SU-DHL-6 (cell line): ENCODE results near the gene IQSEC2.

Source experiments
- H2AFZ ChIP-seq: fragments of 200-600 bp; sonication (generic); 2 replicates; pipeline ENCODE4 v1.6.1; 2014; ENCODE audit warnings: low read depth, mild to moderate bottlenecking, moderate library complexity, mixed read lengths, antibody characterized with exemption, low read length; ENCODE audit not compliant: severe bottlenecking
- H3F3A ChIP-seq: fragments of 200-600 bp; shearing (Covaris generic); 2 replicates; pipeline ENCODE4 v1.6.0; 2016; ENCODE audit warnings: antibody characterized with exemption, mild to moderate bottlenecking; ENCODE audit not compliant: insufficient read depth
- H3K27ac ChIP-seq: fragments of 200-600 bp; sonication (generic); 2 replicates; pipeline ENCODE4 v1.5.1; 2016; ENCODE audit warnings: low read depth, mild to moderate bottlenecking, low read length, moderate library complexity, mixed read lengths
- H3K27me3 ChIP-seq: fragments of 200-600 bp; sonication (generic), shearing (Covaris generic); 2 replicates; pipeline ENCODE4 v1.6.0; 2014; ENCODE audit warnings: mild to moderate bottlenecking, low read length
- H3K36me3 ChIP-seq: fragments of 200-600 bp; sonication (generic); 2 replicates; pipeline ENCODE4 v1.6.1; 2014; ENCODE audit warnings: mild to moderate bottlenecking, low read length, mixed read lengths
- H3K4me2 ChIP-seq: fragments of 300-600, 200-600 bp; shearing (Covaris generic), sonication (generic); 2 replicates; pipeline ENCODE4 v1.6.0; 2014; ENCODE audit warnings: low read length, low read depth, mild to moderate bottlenecking; ENCODE audit not compliant: poor library complexity, severe bottlenecking
- H3K4me3 ChIP-seq: fragments of 200-600 bp; sonication (generic); 2 replicates; pipeline ENCODE4 v1.5.1; 2014; ENCODE audit warnings: antibody characterized with exemption, low read length, mild to moderate bottlenecking, mixed read lengths; ENCODE audit not compliant: insufficient read depth, poor library complexity, severe bottlenecking
- H3K79me2 ChIP-seq: fragments of 200-600 bp; sonication (generic); 2 replicates; pipeline ENCODE4 v1.6.1; 2014; ENCODE audit warnings: mild to moderate bottlenecking, low read length, moderate library complexity; ENCODE audit not compliant: insufficient read depth
- H3K9ac ChIP-seq: fragments of 200-600 bp; sonication (generic); 2 replicates; pipeline ENCODE4 v1.7.0; 2014; ENCODE audit warnings: mild to moderate bottlenecking, low read length
- H3K9me2 ChIP-seq: fragments of 200-600 bp; sonication (generic); replicated peaks from 2 replicates; pipeline ENCODE4 v1.6.1; 2014; ENCODE audit warnings: low read length; ENCODE audit not compliant: insufficient read depth
- H3K9me3 ChIP-seq: fragments of 200-600 bp; sonication (generic); 2 replicates; pipeline ENCODE4 v1.6.1; 2014; ENCODE audit warnings: low read length, mixed read lengths; ENCODE audit not compliant: insufficient read depth
- H4K20me1 ChIP-seq: fragments of 200-600 bp; sonication (generic); 2 replicates; pipeline ENCODE4 v1.6.1; 2014; ENCODE audit warnings: low read depth, mild to moderate bottlenecking, antibody characterized with exemption, low read length, moderate library complexity, mixed read lengths
- EZH2phosphoT487 ChIP-seq: fragments of 200-600 bp; sonication (generic), shearing (Covaris generic); conservative IDR thresholded peaks from 2 replicates; pipeline ENCODE4 v1.6.1; 2018; ENCODE audit warnings: mild to moderate bottlenecking, antibody characterized with exemption, low read length, moderate library complexity, mixed read lengths
- TF ChIP-seq, protein P1 (sequence below): fragments of 200-600 bp; sonication (generic); IDR thresholded peaks from one replicate; pipeline ENCODE4 v1.5.1; 2017; ENCODE audit warnings: antibody characterized with exemption, mild to moderate bottlenecking, low read length, moderate library complexity; ENCODE audit not compliant: insufficient read depth, poor library complexity, severe bottlenecking

The IQSEC2 gene

DNA sequence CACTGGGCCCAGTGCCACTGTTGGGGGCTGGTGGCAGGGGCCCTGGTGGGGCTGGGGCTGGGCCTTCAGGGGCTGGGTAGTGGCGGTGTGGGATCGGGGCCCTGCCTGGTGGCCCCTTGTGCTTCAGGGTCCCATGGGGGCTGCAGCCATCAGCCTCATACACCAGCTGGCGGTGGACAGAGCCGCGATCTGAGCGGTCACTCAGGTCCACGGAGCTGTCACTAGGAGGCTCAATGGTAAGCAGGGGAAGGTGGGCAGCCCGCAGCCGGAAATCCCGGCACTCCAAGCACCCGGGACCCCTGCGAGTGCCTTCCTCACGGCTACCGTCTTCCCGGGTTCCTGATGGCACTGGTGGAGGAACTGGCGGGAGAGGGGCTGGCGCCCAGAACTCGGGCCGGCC lies 30.8 kb downstream of the IQSEC2 start:
- TF ChIP-seq, protein P1, sequence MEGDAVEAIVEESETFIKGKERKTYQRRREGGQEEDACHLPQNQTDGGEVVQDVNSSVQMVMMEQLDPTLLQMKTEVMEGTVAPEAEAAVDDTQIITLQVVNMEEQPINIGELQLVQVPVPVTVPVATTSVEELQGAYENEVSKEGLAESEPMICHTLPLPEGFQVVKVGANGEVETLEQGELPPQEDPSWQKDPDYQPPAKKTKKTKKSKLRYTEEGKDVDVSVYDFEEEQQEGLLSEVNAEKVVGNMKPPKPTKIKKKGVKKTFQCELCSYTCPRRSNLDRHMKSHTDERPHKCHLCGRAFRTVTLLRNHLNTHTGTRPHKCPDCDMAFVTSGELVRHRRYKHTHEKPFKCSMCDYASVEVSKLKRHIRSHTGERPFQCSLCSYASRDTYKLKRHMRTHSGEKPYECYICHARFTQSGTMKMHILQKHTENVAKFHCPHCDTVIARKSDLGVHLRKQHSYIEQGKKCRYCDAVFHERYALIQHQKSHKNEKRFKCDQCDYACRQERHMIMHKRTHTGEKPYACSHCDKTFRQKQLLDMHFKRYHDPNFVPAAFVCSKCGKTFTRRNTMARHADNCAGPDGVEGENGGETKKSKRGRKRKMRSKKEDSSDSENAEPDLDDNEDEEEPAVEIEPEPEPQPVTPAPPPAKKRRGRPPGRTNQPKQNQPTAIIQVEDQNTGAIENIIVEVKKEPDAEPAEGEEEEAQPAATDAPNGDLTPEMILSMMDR: no peak
- H2AFZ ChIP-seq: no peak overlapping the region
- H3K9me3 ChIP-seq: no peaks in the 10 kb centered on the region
- H3K4me2 ChIP-seq: no peak overlapping the region
- no peaks in the 10 kb centered on the region for H3K79me2 ChIP-seq
- H3K9ac ChIP-seq: no peak overlapping the region
- H4K20me1 ChIP-seq: no peaks in the 10 kb centered on the region
- H3K27me3 ChIP-seq: no peaks in the 10 kb centered on the region
- no peaks in the 10 kb centered on the region for H3K9me2 ChIP-seq
- no peaks in the 10 kb centered on the region for H3F3A ChIP-seq
- H3K36me3 ChIP-seq: no peaks in the 10 kb centered on the region
- H3K4me3 ChIP-seq: no peak overlapping the region
- no peak overlapping the region for H3K27ac ChIP-seq

DNA sequence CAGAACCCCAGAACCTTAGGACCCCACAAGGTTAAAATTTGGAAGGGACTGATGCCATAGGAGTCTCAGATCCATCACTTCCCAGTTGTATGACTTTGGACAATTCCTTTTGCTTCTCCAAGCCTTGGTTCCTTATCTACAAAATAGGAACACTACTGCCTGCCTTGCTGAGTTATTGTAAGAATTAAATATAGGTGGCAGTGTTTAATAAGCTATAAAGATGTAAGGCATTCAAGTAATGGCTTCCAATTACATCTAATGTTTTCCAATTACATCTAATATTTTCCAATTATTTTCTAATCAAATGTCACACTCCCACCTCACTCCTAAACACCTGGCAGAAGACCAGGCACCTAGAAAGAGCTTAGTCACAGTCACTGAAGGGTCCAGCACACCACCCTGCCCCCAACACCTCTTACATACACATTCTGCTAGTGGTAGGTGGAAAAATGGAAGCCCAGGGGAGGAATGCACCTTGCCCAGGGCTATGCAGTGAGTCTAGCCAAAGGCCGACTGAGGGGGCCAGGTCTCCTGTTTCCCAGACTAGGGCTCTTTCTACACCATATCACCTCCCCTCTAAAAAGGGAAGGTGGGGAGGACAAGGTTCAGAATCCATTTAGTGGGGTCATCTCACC lies 31.9 kb downstream of the IQSEC2 start:
- TF ChIP-seq, protein P1: no peak
- TF ChIP-seq EZH2phosphoT487: no peak
- no peaks in the 10 kb centered on the region for H3K9me3 ChIP-seq
- no peak overlapping the region for H2AFZ ChIP-seq
- H3K27me3 ChIP-seq: no peaks in the 10 kb centered on the region
- no peaks in the 10 kb centered on the region for H3K36me3 ChIP-seq
- no peaks in the 10 kb centered on the region for H3K9me2 ChIP-seq
- H3K27ac ChIP-seq: no peak overlapping the region
- H3K79me2 ChIP-seq: no peaks in the 10 kb centered on the region
- no peaks in the 10 kb centered on the region for H4K20me1 ChIP-seq
- H3F3A ChIP-seq: no peaks in the 10 kb centered on the region
- no peak overlapping the region for H3K4me3 ChIP-seq
- no peak overlapping the region for H3K9ac ChIP-seq
- H3K4me2 ChIP-seq: no peak overlapping the region

DNA sequence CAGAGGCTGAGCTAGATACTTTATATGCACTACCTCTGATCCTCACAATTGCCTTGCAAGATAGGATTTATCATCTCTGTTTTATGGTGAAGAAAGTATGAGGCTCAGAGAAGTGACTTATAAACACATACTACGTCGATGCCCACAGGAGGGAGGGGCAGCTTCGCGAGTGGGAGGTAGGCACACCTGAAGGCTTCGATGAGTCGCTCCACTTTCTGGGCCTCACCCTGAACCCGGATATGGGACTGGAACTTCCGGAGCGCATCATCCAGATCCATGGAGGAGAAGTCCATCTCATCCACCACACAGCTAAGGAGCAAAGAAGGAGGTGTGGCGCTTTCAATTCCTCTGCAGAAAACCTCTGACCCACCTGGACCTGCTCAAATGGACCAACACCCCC lies 33.5 kb downstream of the IQSEC2 start:
- H3K4me2 ChIP-seq: no peak overlapping the region
- no peaks in the 10 kb centered on the region for H3K9me2 ChIP-seq
- H3K9me3 ChIP-seq: no peaks in the 10 kb centered on the region
- no peak overlapping the region for H3K27ac ChIP-seq
- no peaks in the 10 kb centered on the region for H3K79me2 ChIP-seq
- no peak overlapping the region for H3K4me3 ChIP-seq
- no peaks in the 10 kb centered on the region for H3K27me3 ChIP-seq
- H3K9ac ChIP-seq: no peak overlapping the region
- H3F3A ChIP-seq: no peaks in the 10 kb centered on the region
- no peaks in the 10 kb centered on the region for H3K36me3 ChIP-seq
- no peak overlapping the region for H2AFZ ChIP-seq
- TF ChIP-seq, protein P1: no peak
- TF ChIP-seq EZH2phosphoT487: no peak
- H4K20me1 ChIP-seq: no peaks in the 10 kb centered on the region

DNA sequence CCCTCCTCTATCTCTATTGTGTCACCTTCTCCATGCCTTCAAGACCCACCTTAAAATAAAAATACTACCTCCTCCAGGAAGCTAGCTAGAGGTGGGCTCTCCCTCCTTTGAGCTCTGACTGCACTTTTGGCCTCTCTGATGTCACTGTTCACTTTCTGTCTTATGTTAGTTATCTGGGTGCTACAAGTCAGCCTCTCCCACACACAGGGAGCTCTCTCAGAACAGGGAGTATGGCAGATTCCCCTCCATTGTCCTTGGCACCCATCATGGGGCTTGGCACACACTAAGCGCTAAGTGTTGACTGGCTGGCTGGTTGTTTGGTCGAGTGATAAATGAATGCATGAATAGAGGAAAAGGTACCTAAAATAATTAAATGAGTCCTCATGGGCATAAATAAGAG lies 35.2 kb downstream of the IQSEC2 start:
- Histone ChIP-seq H3K79me2 (no peaks in the 10 kb centered on the region), H3K9me2 (no peaks in the 10 kb centered on the region), H3K9ac (no peak overlapping the region)

More for the DNA sequence above, 35.2 kb downstream of the IQSEC2 start:
- H3K9me3 ChIP-seq: no peaks in the 10 kb centered on the region
- no peak overlapping the region for H2AFZ ChIP-seq
- no peak overlapping the region for H3K4me2 ChIP-seq
- no peaks in the 10 kb centered on the region for H3F3A ChIP-seq
- no peaks in the 10 kb centered on the region for H3K36me3 ChIP-seq
- H4K20me1 ChIP-seq: no peaks in the 10 kb centered on the region
- H3K27me3 ChIP-seq: no peaks in the 10 kb centered on the region
- TF ChIP-seq, protein P1: no peak
- TF ChIP-seq EZH2phosphoT487: no peak
- H3K4me3 ChIP-seq: no peak overlapping the region
- no peak overlapping the region for H3K27ac ChIP-seq
